GM19372 (cell line): ENCODE measurements around the gene SUPT16H.
A peak's percentile ranks its signal among the peaks of the same experiment; 100 is the strongest.
"Not testable (repeated sequence)": the region's sequence is repeated elsewhere in the genome, so short reads cannot be mapped to it uniquely, and the experiment has no call there.

Source experiments
- ATAC-seq: cut with Tn5 transposase; IDR thresholded peaks from one replicate; pipeline ENCODE4 v1.9.1; 2021; ENCODE audit warnings: mild to moderate bottlenecking, low read depth, moderate library complexity; ENCODE audit not compliant: unreplicated experiment

The SUPT16H gene

GRCh38 chr14:21383848-21384493 lies at the start of gene SUPT16H:
Gene SUPT16H (minus strand): TSS chr14:21384019. CDS start chr14:21383927, 92 bp downstream.
- ATAC-seq, result peak; percentile 85

- ATAC-seq, result no peak
Observed at GRCh38 chr14:21431126-21431525, 47.3 kb upstream of the SUPT16H start.

- ATAC-seq, result no peak
Observed at GRCh38 chr14:21428930-21429329, 45.1 kb upstream of the SUPT16H start.

GRCh38 chr14:21426692-21427091 lies 42.9 kb upstream of the SUPT16H start:
- ATAC-seq, result no peak

- ATAC-seq, result no peak
Observed at GRCh38 chr14:21419528-21419927, 35.7 kb upstream of the SUPT16H start.

GRCh38 chr14:21415329-21415728 lies 31.5 kb upstream of the SUPT16H start:
- ATAC-seq, result no peak

GRCh38 chr14:21414137-21414631 lies 30.4 kb upstream of the SUPT16H start:
- ATAC-seq, result no peak

GRCh38 chr14:21408147-21408546 lies 24.3 kb upstream of the SUPT16H start:
- ATAC-seq, result no peak

- ATAC-seq, result no peak
Observed at GRCh38 chr14:21406213-21406612, 22.4 kb upstream of the SUPT16H start.

GRCh38 chr14:21405097-21405496 lies 21.3 kb upstream of the SUPT16H start:
- no peak for ATAC-seq

GRCh38 chr14:21399311-21399870 lies 15.6 kb upstream of the SUPT16H start:
- no peak for ATAC-seq

GRCh38 chr14:21398901-21399300 lies 15.1 kb upstream of the SUPT16H start:
- no peak for ATAC-seq

GRCh38 chr14:21395450-21395849 lies 11.6 kb upstream of the SUPT16H start:
- ATAC-seq, result no peak

- ATAC-seq, result no peak
Observed at GRCh38 chr14:21385188-21385904, 1.5 kb upstream of the SUPT16H start.

GRCh38 chr14:21384494-21384851 lies 654 bp upstream of the SUPT16H start:
- peak; percentile 34 for ATAC-seq

- ATAC-seq, result no peak
Observed at GRCh38 chr14:21382886-21383847, 652 bp downstream of the SUPT16H start.

- no peak for ATAC-seq
Observed at GRCh38 chr14:21382095-21382494, 1.7 kb downstream of the SUPT16H start.

- ATAC-seq, result no peak
Observed at GRCh38 chr14:21379338-21379737, 4.5 kb downstream of the SUPT16H start.

- no peak for ATAC-seq
Observed at GRCh38 chr14:21373980-21374379, 9.8 kb downstream of the SUPT16H start.

GRCh38 chr14:21372814-21373213 lies 11.0 kb downstream of the SUPT16H start:
- not testable (repeated sequence) for ATAC-seq
